Smooth muscle cell (in vitro differentiated cells): Measurements from ENCODE around the gene IQSEC1. TPM values are rescaled to one million over a fixed set of nuclear protein-coding genes. Genes with fewer than 3 reads are reported as not detected.

ENCODE experiments used
- DNase-seq: peaks from one replicate; lab custom pipeline; 2025; ENCODE audit not compliant: unreplicated experiment; lab: John Stamatoyannopoulos, UW
- H2AFZ ChIP-seq: fragments of 200-600 bp; sonication (generic); 2 replicates; pipeline ENCODE4 v1.6.0; 2016; ENCODE audit warnings: antibody characterized with exemption, low read depth, mild to moderate bottlenecking
- H3F3A ChIP-seq: fragments of 200-600 bp; sonication (generic); 2 replicates; pipeline ENCODE4 v1.6.0; 2017; ENCODE audit warnings: antibody characterized with exemption, low read depth
- H3K27ac ChIP-seq: fragments of 200-600 bp; sonication (generic); 2 replicates; pipeline ENCODE4 v1.5.1; 2016; ENCODE audit warnings: low read depth, mild to moderate bottlenecking
- H3K27me3 ChIP-seq: fragments of 200-600 bp; sonication (generic); 2 replicates; pipeline ENCODE4 v1.6.1; 2016; ENCODE audit warnings: low read depth, mild to moderate bottlenecking
- H3K36me3 ChIP-seq: fragments of 200-600 bp; sonication (generic); 2 replicates; pipeline ENCODE4 v1.5.1; 2016; ENCODE audit warnings: low read depth
- H3K4me1 ChIP-seq: fragments of 200-600 bp; sonication (generic); 2 replicates; pipeline ENCODE4 v1.5.1; 2016; ENCODE audit warnings: low read depth
- H3K4me2 ChIP-seq: fragments of 200-600 bp; sonication (generic); 2 replicates; pipeline ENCODE4 v1.6.0; 2016; ENCODE audit warnings: mild to moderate bottlenecking
- H3K4me3 ChIP-seq: fragments of 200-600 bp; sonication (generic); 2 replicates; pipeline ENCODE4 v1.5.1; 2016; ENCODE audit warnings: mild to moderate bottlenecking
- H3K79me2 ChIP-seq: fragments of 200-600 bp; sonication (generic); 2 replicates; pipeline ENCODE4 v1.6.0; 2016; ENCODE audit warnings: low read depth, mild to moderate bottlenecking
- H3K9ac ChIP-seq: fragments of 200-600 bp; sonication (generic); 2 replicates; pipeline ENCODE4 v1.6.0; 2016; ENCODE audit warnings: low read depth
- H3K9me3 ChIP-seq: fragments of 200-600 bp; sonication (generic); replicated peaks from 2 replicates; pipeline ENCODE4 v1.5.1; 2016; ENCODE audit warnings: low read depth
- H4K20me1 ChIP-seq: fragments of 200-600 bp; sonication (generic); 2 replicates; pipeline ENCODE4 v1.6.0; 2016; ENCODE audit warnings: low read depth
- CTCF ChIP-seq: fragments of 200-600 bp; sonication (generic); IDR thresholded peaks from 2 replicates; pipeline ENCODE4 v1.5.1; 2017; ENCODE audit warnings: borderline replicate concordance, mild to moderate bottlenecking, antibody characterized with exemption; ENCODE audit not compliant: insufficient read depth, poor library complexity, severe bottlenecking
- WGBS: methylation state at CpG from one replicate; pipeline ENCODE4 v1.1.7; 2016; ENCODE audit warnings: low lambda C conversion rate; 5-methylcytosine and 5-hydroxymethylcytosine counted together
- polyA plus RNA-seq: library from polyadenylated mRNA; unstranded; fragments of >200 nt; fragmentation: Nextera tagmentation; extraction: Ambion mirVana; gene quantifications from 2 replicates; pipeline ENCODE4 v1.2.1, GENCODE V29; 2016
- total RNA-seq: library from RNA; depleted of rRNA; stranded (reverse); fragments of >200 nt; gene quantifications from 2 replicates; pipeline ENCODE4 v1.2.3, GENCODE V29; 2014

IQSEC1 gene
- total and polyA plus RNA-seq, 2 experiments from 2014 or later, result 18.9 to 19.8 TPM

GRCh38 chr3:13091898-13092611 is 18.8 kb upstream of the IQSEC1 start:
- H3K79me2 ChIP-seq, result no peaks in the 10 kb centered on the region
- H3K9ac ChIP-seq, result no peak overlapping the region
- peak; percentile 40 for DNase-seq
- H3K36me3 ChIP-seq, result no peaks in the 10 kb centered on the region
- H3K4me2 ChIP-seq, result no peak overlapping the region
- H3K27ac ChIP-seq, result no peak overlapping the region
- H3K9me3 ChIP-seq, result no peaks in the 10 kb centered on the region
- H3F3A ChIP-seq, result no peaks in the 10 kb centered on the region
- no peaks in the 10 kb centered on the region for H3K4me1 ChIP-seq
- TF ChIP-seq CTCF, result peak; percentile 93
- H4K20me1 ChIP-seq, result no peaks in the 10 kb centered on the region
- no peaks in the 10 kb centered on the region for H3K27me3 ChIP-seq
- 42% methylated on average over 20 of the region's 20 CpGs for WGBS
- no peak overlapping the region for H2AFZ ChIP-seq
- H3K4me3 ChIP-seq, result no peak overlapping the region

- WGBS, result 71% methylated on average over 11 of the region's 14 CpGs
- H3K9ac ChIP-seq, result no peak overlapping the region
Observed at GRCh38 chr3:13088028-13089006, 15.1 kb upstream of the IQSEC1 start.

GRCh38 chr3:13087320-13087990 is 14.2 kb upstream of the IQSEC1 start:
- no peak overlapping the region for H3K4me2 ChIP-seq
- no peak overlapping the region for H3K27ac ChIP-seq
- DNase-seq, result no peak
- no peak overlapping the region for H2AFZ ChIP-seq
- no peaks in the 10 kb centered on the region for H3K27me3 ChIP-seq
- H3K79me2 ChIP-seq, result no peaks in the 10 kb centered on the region
- no peak for TF ChIP-seq CTCF
- no peaks in the 10 kb centered on the region for H3K36me3 ChIP-seq
- H4K20me1 ChIP-seq, result no peaks in the 10 kb centered on the region
- no peak overlapping the region for H3K9ac ChIP-seq
- H3K4me3 ChIP-seq, result no peak overlapping the region
- H3K9me3 ChIP-seq, result no peaks in the 10 kb centered on the region
- WGBS, result 81% methylated on average over 10 of the region's 11 CpGs
- H3F3A ChIP-seq, result no peaks in the 10 kb centered on the region
- H3K4me1 ChIP-seq, result no peaks in the 10 kb centered on the region

More at GRCh38 chr3:13088028-13089006, 15.1 kb upstream of the IQSEC1 start:
- no peak overlapping the region for H3K27ac ChIP-seq
- H4K20me1 ChIP-seq, result no peaks in the 10 kb centered on the region
- DNase-seq, result no peak
- H3K4me3 ChIP-seq, result no peak overlapping the region
- no peak overlapping the region for H2AFZ ChIP-seq
- no peaks in the 10 kb centered on the region for H3K4me1 ChIP-seq
- no peaks in the 10 kb centered on the region for H3K9me3 ChIP-seq
- H3K79me2 ChIP-seq, result no peaks in the 10 kb centered on the region
- no peaks in the 10 kb centered on the region for H3F3A ChIP-seq
- no peak for TF ChIP-seq CTCF
- no peaks in the 10 kb centered on the region for H3K27me3 ChIP-seq
- no peak overlapping the region for H3K4me2 ChIP-seq
- H3K36me3 ChIP-seq, result no peaks in the 10 kb centered on the region
